Thyroid gland (tissue), 4 donors: ENCODE results near the gene IL33.
A peak's percentile ranks its signal among the peaks of the same experiment; 100 is the strongest.

Experiments
- POLR2A ChIP-seq, 2 donors: fragments of 450-650 bp; IDR thresholded peaks; one replicate each; pipeline ENCODE4 v1.6.1; 2017; ENCODE audit warnings: antibody characterized with exemption in 2 of 2, mild to moderate bottlenecking in 2 of 2, moderate library complexity in 1 of 2
- TF ChIP-seq, protein P1 (sequence below), 6 experiments: fragments of 200-600 bp in 3 of 6; fragments of 450-650 bp in 3 of 6; sonication (generic) in 3 of 6; IDR thresholded peaks; one replicate each; pipeline ENCODE4 v1.5.1; 2016 to 2019; ENCODE audit warnings: antibody characterized with exemption in 6 of 6, mild to moderate bottlenecking in 2 of 6, inconsistent platforms in 1 of 6, moderate library complexity in 1 of 6

DNA sequence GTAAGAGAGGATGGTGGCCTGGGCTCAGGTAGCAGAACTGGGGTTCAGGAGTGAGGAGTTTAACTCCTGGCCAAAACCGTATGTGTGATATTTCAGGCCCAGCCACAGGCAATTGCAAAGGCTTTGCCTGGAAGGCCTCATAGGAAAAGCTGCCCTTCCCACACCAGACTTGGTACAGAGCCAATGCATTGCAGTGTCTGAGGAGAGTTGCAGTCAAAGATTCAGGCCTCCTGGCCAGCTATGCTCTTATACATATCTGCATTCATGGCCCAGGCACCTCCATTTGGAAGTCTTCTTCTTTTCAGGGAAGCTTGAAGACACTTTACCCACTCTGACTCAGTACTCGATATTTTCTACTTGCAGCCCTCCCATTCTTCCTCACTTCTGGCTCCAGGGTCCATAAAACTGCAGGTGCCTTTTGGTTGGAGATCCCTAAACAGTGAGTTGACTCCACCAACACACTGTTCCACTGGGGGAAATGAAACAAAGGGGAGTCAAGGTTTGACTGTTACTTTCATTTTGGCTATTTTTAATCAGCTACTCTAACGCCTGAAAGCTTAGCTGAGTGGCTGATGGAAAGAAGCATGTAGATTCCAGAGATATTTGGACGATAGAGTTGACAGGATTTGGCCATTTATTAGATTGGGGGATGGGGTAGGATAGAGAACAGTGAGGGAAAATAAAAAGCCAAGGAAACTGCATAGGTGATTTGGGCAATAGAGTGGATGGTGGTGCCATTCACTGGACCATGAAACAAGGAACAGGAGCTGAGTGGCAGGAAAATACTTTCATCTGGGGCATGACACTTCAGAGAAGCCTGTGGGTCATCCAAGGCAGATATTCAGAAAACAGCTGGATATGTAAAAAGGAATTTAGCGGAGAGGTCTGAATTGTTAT, 30.6 kb upstream of the IL33 start:
- TF ChIP-seq, protein P1, sequence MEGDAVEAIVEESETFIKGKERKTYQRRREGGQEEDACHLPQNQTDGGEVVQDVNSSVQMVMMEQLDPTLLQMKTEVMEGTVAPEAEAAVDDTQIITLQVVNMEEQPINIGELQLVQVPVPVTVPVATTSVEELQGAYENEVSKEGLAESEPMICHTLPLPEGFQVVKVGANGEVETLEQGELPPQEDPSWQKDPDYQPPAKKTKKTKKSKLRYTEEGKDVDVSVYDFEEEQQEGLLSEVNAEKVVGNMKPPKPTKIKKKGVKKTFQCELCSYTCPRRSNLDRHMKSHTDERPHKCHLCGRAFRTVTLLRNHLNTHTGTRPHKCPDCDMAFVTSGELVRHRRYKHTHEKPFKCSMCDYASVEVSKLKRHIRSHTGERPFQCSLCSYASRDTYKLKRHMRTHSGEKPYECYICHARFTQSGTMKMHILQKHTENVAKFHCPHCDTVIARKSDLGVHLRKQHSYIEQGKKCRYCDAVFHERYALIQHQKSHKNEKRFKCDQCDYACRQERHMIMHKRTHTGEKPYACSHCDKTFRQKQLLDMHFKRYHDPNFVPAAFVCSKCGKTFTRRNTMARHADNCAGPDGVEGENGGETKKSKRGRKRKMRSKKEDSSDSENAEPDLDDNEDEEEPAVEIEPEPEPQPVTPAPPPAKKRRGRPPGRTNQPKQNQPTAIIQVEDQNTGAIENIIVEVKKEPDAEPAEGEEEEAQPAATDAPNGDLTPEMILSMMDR (IDR thresholded peaks at IDR 0.05) = no peak
- peak in 1 of 2 donors; percentile 3 for TF ChIP-seq POLR2A (IDR thresholded peaks at IDR 0.05)
